SK-N-SH (cell line): Measurements from ENCODE around the gene TGDS. TPM values are rescaled to one million over a fixed set of nuclear protein-coding genes. Genes with fewer than 3 reads are reported as not detected.

Experiments used
- CTCF ChIA-PET: fragments of 300-600, 350-600 bp; formaldehyde crosslinking; extraction: SDS; loops from one replicate; lab custom pipeline; 2021; lab: Yijun Ruan, JAX
- POLR2A ChIA-PET: fragments of 350-600 bp; sonication (Branson Sonifier 250); formaldehyde crosslinking; extraction: SDS; loops from one replicate; lab custom pipeline; 2020; ENCODE audit warnings: antibody characterized with exemption, inconsistent platforms; lab: Yijun Ruan, JAX
- DNase-seq: peaks from one replicate; pipeline ENCODE4 v3.0.0; 2012
- H2AFZ ChIP-seq: fragments of 200-600 bp; sonication (generic); 2 replicates; pipeline ENCODE4 v1.8.1; 2016; ENCODE audit warnings: antibody characterized with exemption, mild to moderate bottlenecking, low read depth
- H3F3A ChIP-seq: fragments of 200-600 bp; sonication (generic); replicated peaks from 2 replicates; pipeline ENCODE3; 2016; ENCODE audit warnings: antibody characterized with exemption, mild to moderate bottlenecking; ENCODE audit not compliant: insufficient read depth
- H3K27ac ChIP-seq, 2 experiments: fragments of 200-500 bp in 1 of 2; fragments of 200-600 bp in 1 of 2; sonication (Bioruptor generic) in 1 of 2; sonication (generic), shearing (Covaris generic) in 1 of 2; 2 replicates each; pipeline versions ENCODE4 v1.5.1 to v1.6.1; 2014 to 2016; ENCODE audit warnings: low read depth in 2 of 2, inconsistent platforms in 1 of 2, low read length in 1 of 2, mild to moderate bottlenecking in 1 of 2, mixed read lengths in 1 of 2
- H3K27me3 ChIP-seq: fragments of 200-600 bp; sonication (generic), shearing (Covaris generic); 2 replicates; pipeline ENCODE4 v1.6.1; 2016; ENCODE audit warnings: mixed run types; ENCODE audit not compliant: insufficient read depth
- H3K36me3 ChIP-seq, 2 experiments: fragments of 200-500 bp in 1 of 2; fragments of 200-600 bp in 1 of 2; sonication (Bioruptor generic) in 1 of 2; sonication (generic) in 1 of 2; replicated peaks in 1 of 2; 2 replicates each; pipeline versions ENCODE3 to v1.5.1; 2014 to 2016; ENCODE audit warnings: low read length in 1 of 2, mild to moderate bottlenecking in 1 of 2; ENCODE audit not compliant: insufficient read depth in 2 of 2, control insufficient read depth in 1 of 2
- H3K4me1 ChIP-seq, 2 experiments: fragments of 200-500 bp in 1 of 2; fragments of 200-600 bp in 1 of 2; sonication (Bioruptor generic) in 1 of 2; sonication (generic), shearing (Covaris generic) in 1 of 2; 2 replicates each; pipeline versions ENCODE4 v1.5.1 to v1.6.1; 2014 to 2016; ENCODE audit warnings: low read depth in 1 of 2, low read length in 1 of 2, mixed run types in 1 of 2; ENCODE audit not compliant: insufficient read depth in 2 of 2, control insufficient read depth in 1 of 2
- H3K4me2 ChIP-seq: fragments of 200-600 bp; sonication (generic), shearing (Covaris generic); 2 replicates; pipeline ENCODE4 v1.6.1; 2017; ENCODE audit warnings: mixed run types
- H3K4me3 ChIP-seq, 2 experiments: fragments of 200-500 bp in 1 of 2; fragments of 200-600 bp in 1 of 2; sonication (Bioruptor generic) in 1 of 2; sonication (generic), shearing (Covaris generic) in 1 of 2; 2 replicates each; pipeline versions ENCODE4 v1.5.1 to v1.8.1; 2014 to 2016; ENCODE audit warnings: low read depth in 2 of 2, inconsistent platforms in 1 of 2, low read length in 1 of 2, mild to moderate bottlenecking in 1 of 2, mixed read lengths in 1 of 2, moderate library complexity in 1 of 2
- H3K79me2 ChIP-seq: fragments of 200-600 bp; sonication (generic); 2 replicates; pipeline ENCODE4 v1.8.1; 2017; ENCODE audit warnings: mild to moderate bottlenecking; ENCODE audit not compliant: insufficient read depth
- H3K9ac ChIP-seq: fragments of 200-600 bp; sonication (generic); 2 replicates; pipeline ENCODE4 v1.6.1; 2017; ENCODE audit warnings: mixed run types
- H3K9me2 ChIP-seq: fragments of 200-600 bp; sonication (generic); 2 replicates; pipeline ENCODE4 v1.6.1; 2017; ENCODE audit warnings: mixed run types
- H3K9me3 ChIP-seq: fragments of 200-600 bp; sonication (generic); 2 replicates; pipeline ENCODE4 v1.6.1; 2017; ENCODE audit warnings: mixed run types, mild to moderate bottlenecking, moderate library complexity
- H4K20me1 ChIP-seq: fragments of 200-600 bp; sonication (generic); 2 replicates; pipeline ENCODE4 v1.6.1; 2017; ENCODE audit warnings: mild to moderate bottlenecking, mixed run types; ENCODE audit not compliant: insufficient read depth
- CTCF ChIP-seq: fragments of 200-600 bp; sonication (generic); IDR thresholded peaks from 2 replicates; pipeline ENCODE4 v1.6.1; 2017; ENCODE audit warnings: antibody characterized with exemption, mild to moderate bottlenecking, moderate library complexity
- ELF1 ChIP-seq: IDR thresholded peaks from 2 replicates; pipeline ENCODE4 v1.4.0; 2012
- EP300 ChIP-seq, 2 experiments: IDR thresholded peaks; 2 replicates each; pipeline versions ENCODE4 v1.4.0 to v1.6.1; 2012; ENCODE audit warnings: borderline replicate concordance in 1 of 2, low read depth in 1 of 2, low read length in 1 of 2
- EZH2phosphoT487 ChIP-seq: fragments of 200-600 bp; sonication (generic); IDR thresholded peaks from 2 replicates; pipeline ENCODE4 v1.6.1; 2017; ENCODE audit warnings: low read depth, mixed run types, mild to moderate bottlenecking, antibody characterized with exemption, moderate library complexity, borderline replicate concordance
- FOSL2 ChIP-seq: IDR thresholded peaks from 2 replicates; pipeline ENCODE4 v1.4.0; 2012; ENCODE audit warnings: low read depth, mild to moderate bottlenecking, moderate library complexity, borderline replicate concordance
- FOXJ3 ChIP-seq: sonication (generic); formaldehyde crosslinking; IDR thresholded peaks from 2 replicates; pipeline ENCODE4 v1.5.1; 2020; ENCODE audit warnings: mild to moderate bottlenecking, missing genetic modification reagents
- FOXM1 ChIP-seq: IDR thresholded peaks from 2 replicates; pipeline ENCODE4 v1.4.0; 2012; ENCODE audit warnings: low read depth, mild to moderate bottlenecking
- GABPA ChIP-seq: IDR thresholded peaks from 2 replicates; pipeline ENCODE4 v1.4.0; 2012; ENCODE audit warnings: low read depth, mild to moderate bottlenecking
- GATA2 ChIP-seq: sonication (generic); formaldehyde crosslinking; IDR thresholded peaks from 2 replicates; pipeline ENCODE4 v1.5.0; 2020; ENCODE audit warnings: mild to moderate bottlenecking, missing genetic modification reagents
- IRF3 ChIP-seq: fragments of 150-350 bp; IDR thresholded peaks from 2 replicates; pipeline ENCODE4 v1.6.1; 2016; ENCODE audit warnings: mild to moderate bottlenecking, low read depth, low read length
- MAX ChIP-seq: IDR thresholded peaks from 2 replicates; pipeline ENCODE4 v1.4.0; 2012; ENCODE audit warnings: low read depth
- MXI1 ChIP-seq: IDR thresholded peaks from 2 replicates; pipeline ENCODE4 v1.6.1; 2012; ENCODE audit warnings: mild to moderate bottlenecking, low read depth, low read length, improper control_type of control experiment
- POLR2AphosphoS5 ChIP-seq: IDR thresholded peaks from 2 replicates; pipeline ENCODE4 v1.6.1; 2012; ENCODE audit warnings: low read depth, low read length
- RAD21 ChIP-seq: IDR thresholded peaks from 2 replicates; pipeline ENCODE4 v1.6.1; 2012; ENCODE audit warnings: mild to moderate bottlenecking, low read length
- RCOR1 ChIP-seq: fragments of 150-350 bp; IDR thresholded peaks from 2 replicates; pipeline ENCODE4 v1.6.1; 2017; ENCODE audit warnings: antibody characterized with exemption, low read length
- RXRA ChIP-seq: IDR thresholded peaks from 2 replicates; pipeline ENCODE4 v1.4.0; 2012; ENCODE audit warnings: low read depth, mild to moderate bottlenecking, borderline replicate concordance
- SIN3A ChIP-seq: IDR thresholded peaks from 2 replicates; pipeline ENCODE4 v1.6.1; 2012; ENCODE audit warnings: low read depth, mild to moderate bottlenecking, low read length, moderate library complexity, borderline replicate concordance
- USF1 ChIP-seq: IDR thresholded peaks from 2 replicates; pipeline ENCODE4 v1.4.0; 2012; ENCODE audit warnings: low read depth, borderline replicate concordance
- USF2 ChIP-seq: fragments of 150-350 bp; IDR thresholded peaks from 2 replicates; pipeline ENCODE4 v1.6.1; 2017; ENCODE audit warnings: antibody characterized with exemption, low read length, low read depth, borderline replicate concordance
- ZBTB33 ChIP-seq: IDR thresholded peaks from 2 replicates; pipeline ENCODE4 v1.4.0; 2012; ENCODE audit warnings: low read depth, borderline replicate concordance
- WGBS: methylation state at CpG from one replicate; pipeline ENCODE4 v1.1.6; 2017; ENCODE audit warnings: low lambda C conversion rate; 5-methylcytosine and 5-hydroxymethylcytosine counted together
- polyA plus RNA-seq, 3 experiments: library from polyadenylated mRNA; depleted of rRNA; stranded (reverse); fragments of >200 nt; gene quantifications; 2 replicates each; pipeline ENCODE4 v1.2.3, GENCODE V29; 2012

The TGDS gene
- polyA plus RNA-seq, 1 of the 3 experiments (the other 2 are of a cell fraction) = 8.2 TPM

- TF ChIP-seq FOXJ3 (CRISPR knock-in tag) (no peak), ELF1 (no peak), RCOR1 (no peak), MXI1 (no peak), GABPA (no peak), USF2 (no peak)
- DNase-seq = no peak
- Histone ChIP-seq H3K4me3 (no peak overlapping the region), H3K9ac (no peak overlapping the region), H3K4me1 (no peaks in the 10 kb centered on the region; a peak in 1 of 4 replicates), H3F3A (peaks cover 17% of the 10 kb centered on the region), H3K79me2 (no peaks in the 10 kb centered on the region), H3K4me2 (no peak overlapping the region), H3K9me2 (no peaks in the 10 kb centered on the region), H2AFZ (no peak overlapping the region), H3K27ac (no peak overlapping the region), H3K9me3 (no peaks in the 10 kb centered on the region), H4K20me1 (no peaks in the 10 kb centered on the region), H3K36me3 (no peaks in the 10 kb centered on the region), H3K27me3 (no peaks in the 10 kb centered on the region)
- ChIA-PET CTCF (no interaction called here), POLR2A (no interaction called here)
- 79% methylated on average over 4 of the region's 4 CpGs for WGBS
These were observed 42.2 kb downstream of the TGDS start for GRCh38 chr13:94553766-94554165.

- Histone ChIP-seq H3K9me2 (no peaks in the 10 kb centered on the region), H3K36me3 (no peaks in the 10 kb centered on the region), H3K4me2 (no peak overlapping the region), H4K20me1 (no peaks in the 10 kb centered on the region), H3K79me2 (no peaks in the 10 kb centered on the region), H3K9ac (no peak overlapping the region), H3K4me3 (no peak overlapping the region), H3K4me1 (peaks cover 5 to 6% of the 10 kb centered on the region in 2 experiments; a peak in 2 of 4 replicates), H3K27me3 (no peaks in the 10 kb centered on the region), H2AFZ (no peak overlapping the region), H3K27ac (no peak overlapping the region), H3F3A (peaks cover 26% of the 10 kb centered on the region), H3K9me3 (no peaks in the 10 kb centered on the region)
- DNase-seq = no peak
- ChIA-PET CTCF (interaction anchor here (1.1 kb wide), 1 partner anchor 117 kb away, joined by 3 read pairs; no protein-coding TSS in a partner anchor), POLR2A (no interaction called here)
- 89% methylated on average over 5 of the region's 5 CpGs for WGBS
- TF ChIP-seq EZH2phosphoT487 = no peak
- TF ChIP-seq USF1 = no peak
- no peak for TF ChIP-seq FOXM1
- TF ChIP-seq IRF3 = no peak
- no peak for TF ChIP-seq ZBTB33
- no peak for TF ChIP-seq POLR2AphosphoS5
- no peak for TF ChIP-seq CTCF
- no peak for TF ChIP-seq GATA2 (CRISPR knock-in tag)
- TF ChIP-seq MAX = no peak
- no peak for TF ChIP-seq EP300 (IDR thresholded peaks at IDR 0.05; ENCODE audit: borderline replicate concordance in 1 of 2, low read depth in 1 of 2, low read length in 1 of 2)
- no peak for TF ChIP-seq RXRA
- TF ChIP-seq SIN3A = no peak
- no peak for TF ChIP-seq RAD21
- no peak for TF ChIP-seq FOSL2
These were observed 43.9 kb downstream of the TGDS start for GRCh38 chr13:94552095-94552494.
